ENCODE results near the gene SLC9A6. TPM values are rescaled to one million over a fixed set of nuclear protein-coding genes. Genes with fewer than 3 reads are reported as not detected.

Gene SLC9A6
- polyA plus RNA-seq, 3 donors = 5.8 to 15.7 (median 14.2) TPM

GRCh38 chrX:136047969-136048368, 62.7 kb downstream of the SLC9A6 start:
- no peak overlapping the region for H3K27ac ChIP-seq (ENCODE audit: low read depth in 1 of 2, low read length in 2 of 2)
- H3K9me3 ChIP-seq (replicated peaks in 1 of 2; ENCODE audit: control insufficient read depth in 1 of 2, insufficient read depth in 1 of 2, low read length in 2 of 2) = no peaks in the 10 kb centered on the region
- H3K27ac Mint-ChIP-seq = no peak overlapping the region
- no peaks in the 10 kb centered on the region for H4K20me1 ChIP-seq (ENCODE audit: insufficient read depth, low read length)
- H3K4me1 Mint-ChIP-seq = no peaks in the 10 kb centered on the region
- H3K27me3 ChIP-seq (ENCODE audit: control insufficient read depth in 2 of 2, insufficient read depth in 2 of 2, low read length in 2 of 2) = no peaks in the 10 kb centered on the region
- no peaks in the 10 kb centered on the region for H3K4me1 ChIP-seq (ENCODE audit: control insufficient read depth in 1 of 2, insufficient read depth in 2 of 2, low read length in 2 of 2)
- TF ChIP-seq CTCF (IDR thresholded peaks at IDR 0.05) = no peak
- H3K79me2 ChIP-seq (ENCODE audit: insufficient read depth, low read length) = no peaks in the 10 kb centered on the region
- H3K36me3 Mint-ChIP-seq = peaks cover 23 to 31% of the 10 kb centered on the region in 2 donors
- peaks cover 0 to 4% (median 1%) of the 10 kb centered on the region in 3 donors for H3K27me3 Mint-ChIP-seq (ENCODE audit: low read depth in 3 of 3)
- H3K4me3 ChIP-seq (replicated peaks in 1 of 3; ENCODE audit: low read depth in 2 of 3, low read length in 3 of 3) = no peak overlapping the region
- peaks cover 0 to 3% (median 0%) of the 10 kb centered on the region in 7 donors for H3K9me3 Mint-ChIP-seq
- intact Hi-C loops (cut with micrococcal nuclease) = no loop called here
- H3K4me2 ChIP-seq (replicated peaks; ENCODE audit: extremely low read depth, low read length, poor library complexity, severe bottlenecking) = no peak overlapping the region
- H3K4me3 Mint-ChIP-seq = no peak overlapping the region
- H3K9ac ChIP-seq (ENCODE audit: insufficient read depth, low read length, poor library complexity, severe bottlenecking) = no peak overlapping the region
- no peak for DNase-seq
- WGBS (ENCODE audit: insufficient coverage) = 69% methylated on average over 2 of the region's 4 CpGs
- no peak overlapping the region for H2AFZ ChIP-seq (ENCODE audit: insufficient read depth, low read depth, low read length, poor library complexity, severe bottlenecking)
- H3K36me3 ChIP-seq (replicated peaks in 1 of 2; ENCODE audit: control insufficient read depth in 1 of 2, insufficient read depth in 2 of 2, low read length in 2 of 2) = peaks cover 0 to 23% of the 10 kb centered on the region in 2 donors

GRCh38 chrX:136048446-136048845, 63.2 kb downstream of the SLC9A6 start:
- WGBS (ENCODE audit: insufficient coverage) = 100% methylated on average over 1 of the region's 1 CpG
- Histone ChIP-seq H3K27me3 (ENCODE audit: control insufficient read depth in 2 of 2, insufficient read depth in 2 of 2, low read length in 2 of 2) (no peaks in the 10 kb centered on the region), H3K36me3 (replicated peaks in 1 of 2; ENCODE audit: control insufficient read depth in 1 of 2, insufficient read depth in 2 of 2, low read length in 2 of 2) (peaks cover 0 to 23% of the 10 kb centered on the region in 2 donors), H3K4me3 (replicated peaks in 1 of 3; ENCODE audit: low read depth in 2 of 3, low read length in 3 of 3) (no peak overlapping the region), H3K79me2 (ENCODE audit: insufficient read depth, low read length) (no peaks in the 10 kb centered on the region), H3K27ac (ENCODE audit: low read depth in 1 of 2, low read length in 2 of 2) (no peak overlapping the region), H3K4me1 (ENCODE audit: control insufficient read depth in 1 of 2, insufficient read depth in 2 of 2, low read length in 2 of 2) (no peaks in the 10 kb centered on the region), H3K9ac (ENCODE audit: insufficient read depth, low read length, poor library complexity, severe bottlenecking) (no peak overlapping the region), H2AFZ (ENCODE audit: insufficient read depth, low read depth, low read length, poor library complexity, severe bottlenecking) (no peak overlapping the region), H3K9me3 (replicated peaks in 1 of 2; ENCODE audit: control insufficient read depth in 1 of 2, insufficient read depth in 1 of 2, low read length in 2 of 2) (no peaks in the 10 kb centered on the region), H4K20me1 (ENCODE audit: insufficient read depth, low read length) (no peaks in the 10 kb centered on the region), H3K4me2 (replicated peaks; ENCODE audit: extremely low read depth, low read length, poor library complexity, severe bottlenecking) (no peak overlapping the region)
- intact Hi-C loops (cut with micrococcal nuclease) = no loop called here
- Mint-ChIP-seq H3K4me3 (no peak overlapping the region), H3K36me3 (peaks cover 20 to 27% of the 10 kb centered on the region in 2 donors), H3K9me3 (peaks cover 0 to 3% (median 0%) of the 10 kb centered on the region in 7 donors), H3K27me3 (ENCODE audit: low read depth in 3 of 3) (peaks cover 0 to 4% (median 1%) of the 10 kb centered on the region in 3 donors), H3K4me1 (no peaks in the 10 kb centered on the region), H3K27ac (no peak overlapping the region)
- no peak for DNase-seq
- no peak for TF ChIP-seq CTCF (IDR thresholded peaks at IDR 0.05)

All from CD14-positive monocyte (primary cell).